ENCODE data around the gene PROCA1. TPM values are rescaled to one million over a fixed set of nuclear protein-coding genes. Genes with fewer than 3 reads are reported as not detected.
"Not testable (repeated sequence)": the region's sequence is repeated elsewhere in the genome, so short reads cannot be mapped to it uniquely, and the experiment has no call there.

The PROCA1 gene
- total RNA-seq, 1 donor from 2014 or later = 3.0 TPM

- no peak for TF ChIP-seq CTCF (IDR thresholded peaks at IDR 0.05)
- no peaks in the 10 kb centered on the region for H3K9me3 Mint-ChIP-seq (ENCODE audit: unreplicated experiment)
- no peak overlapping the region for H3K4me3 Mint-ChIP-seq (ENCODE audit: unreplicated experiment)
- H3K27ac Mint-ChIP-seq (ENCODE audit: unreplicated experiment) = peak overlapping the region; percentile 10
- no peak for DNase-seq (ENCODE audit: extremely low spot score, unreplicated experiment)
- no peaks in the 10 kb centered on the region for H3K27me3 Mint-ChIP-seq (ENCODE audit: unreplicated experiment)
- H3K4me1 Mint-ChIP-seq (ENCODE audit: unreplicated experiment) = peaks cover 61% of the 10 kb centered on the region
- H3K36me3 Mint-ChIP-seq (ENCODE audit: unreplicated experiment) = peaks cover 21% of the 10 kb centered on the region
Observed at GRCh38 chr17:28723159-28723835, 11.6 kb upstream of the PROCA1 start.

GRCh38 chr17:28722417-28723158, 10.9 kb upstream of the PROCA1 start:
- DNase-seq (ENCODE audit: extremely low spot score, unreplicated experiment) = no peak
- H3K27ac Mint-ChIP-seq (ENCODE audit: unreplicated experiment) = peak overlapping the region; percentile 50
- no peaks in the 10 kb centered on the region for H3K27me3 Mint-ChIP-seq (ENCODE audit: unreplicated experiment)
- peaks cover 60% of the 10 kb centered on the region for H3K4me1 Mint-ChIP-seq (ENCODE audit: unreplicated experiment)
- H3K9me3 Mint-ChIP-seq (ENCODE audit: unreplicated experiment) = no peaks in the 10 kb centered on the region
- no peak for TF ChIP-seq CTCF (IDR thresholded peaks at IDR 0.05)
- peaks cover 21% of the 10 kb centered on the region for H3K36me3 Mint-ChIP-seq (ENCODE audit: unreplicated experiment)
- no peak overlapping the region for H3K4me3 Mint-ChIP-seq (ENCODE audit: unreplicated experiment)

- Mint-ChIP-seq H3K36me3 (ENCODE audit: unreplicated experiment) (peaks cover 21% of the 10 kb centered on the region), H3K27ac (ENCODE audit: unreplicated experiment) (peak overlapping the region; percentile 97), H3K4me1 (ENCODE audit: unreplicated experiment) (peaks cover 57% of the 10 kb centered on the region), H3K4me3 (ENCODE audit: unreplicated experiment) (peak overlapping the region; percentile 91)
- not testable (repeated sequence) for DNase-seq (ENCODE audit: extremely low spot score, unreplicated experiment); H3K27me3 Mint-ChIP-seq (ENCODE audit: unreplicated experiment); H3K9me3 Mint-ChIP-seq (ENCODE audit: unreplicated experiment)
Observed at GRCh38 chr17:28720997-28721329, 9.3 kb upstream of the PROCA1 start.

GRCh38 chr17:28720247-28720996, 8.7 kb upstream of the PROCA1 start:
- peak; percentile 21 for TF ChIP-seq CTCF (IDR thresholded peaks at IDR 0.05)
- no peaks in the 10 kb centered on the region for H3K9me3 Mint-ChIP-seq (ENCODE audit: unreplicated experiment)
- peak overlapping the region; percentile 97 for H3K27ac Mint-ChIP-seq (ENCODE audit: unreplicated experiment)
- H3K4me3 Mint-ChIP-seq (ENCODE audit: unreplicated experiment) = peak overlapping the region; percentile 91
- peaks cover 23% of the 10 kb centered on the region for H3K36me3 Mint-ChIP-seq (ENCODE audit: unreplicated experiment)
- H3K27me3 Mint-ChIP-seq (ENCODE audit: unreplicated experiment) = no peaks in the 10 kb centered on the region
- peaks cover 59% of the 10 kb centered on the region for H3K4me1 Mint-ChIP-seq (ENCODE audit: unreplicated experiment)
- no peak for DNase-seq (ENCODE audit: extremely low spot score, unreplicated experiment)

- H3K36me3 Mint-ChIP-seq (ENCODE audit: unreplicated experiment) = peaks cover 29% of the 10 kb centered on the region
- H3K27ac Mint-ChIP-seq (ENCODE audit: unreplicated experiment) = peak overlapping the region; percentile 97
- peaks cover 54% of the 10 kb centered on the region for H3K4me1 Mint-ChIP-seq (ENCODE audit: unreplicated experiment)
- TF ChIP-seq CTCF (IDR thresholded peaks at IDR 0.05) = no peak
- H3K27me3 Mint-ChIP-seq (ENCODE audit: unreplicated experiment) = no peaks in the 10 kb centered on the region
- peak overlapping the region; percentile 91 for H3K4me3 Mint-ChIP-seq (ENCODE audit: unreplicated experiment)
- H3K9me3 Mint-ChIP-seq (ENCODE audit: unreplicated experiment) = no peaks in the 10 kb centered on the region
- DNase-seq (ENCODE audit: extremely low spot score, unreplicated experiment) = no peak
Observed at GRCh38 chr17:28719021-28719433, 7.3 kb upstream of the PROCA1 start.
